A673 (cell line): ENCODE results near the gene DCN.

Experiments
- CTCF ChIP-seq: fragments of 300-800, 200-600 bp; sonication (generic); conservative IDR thresholded peaks from 2 replicates; pipeline ENCODE4 v1.5.1; 2017; ENCODE audit warnings: low read depth, mild to moderate bottlenecking, antibody characterized with exemption, low read length, moderate library complexity, mixed read lengths
- EZH2 ChIP-seq: fragments of 200-600 bp; sonication (generic); IDR thresholded peaks from 2 replicates; pipeline ENCODE4 v1.6.1; 2017; ENCODE audit warnings: borderline replicate concordance, low read depth, mild to moderate bottlenecking, mixed read lengths, antibody characterized with exemption, low read length; ENCODE audit not compliant: poor library complexity, severe bottlenecking

GRCh38 chr12:91176358-91176757, 6.3 kb downstream of the DCN start:
- TF ChIP-seq CTCF (no peak), EZH2 (no peak)
